Measurements from ENCODE around the gene PLXNA4. TPM values are rescaled to one million over a fixed set of nuclear protein-coding genes. Genes with fewer than 3 reads are reported as not detected.

Gene PLXNA4
- total and polyA plus RNA-seq, 2 experiments from 2014 or later, result 0.08 to 0.80 TPM

DNA sequence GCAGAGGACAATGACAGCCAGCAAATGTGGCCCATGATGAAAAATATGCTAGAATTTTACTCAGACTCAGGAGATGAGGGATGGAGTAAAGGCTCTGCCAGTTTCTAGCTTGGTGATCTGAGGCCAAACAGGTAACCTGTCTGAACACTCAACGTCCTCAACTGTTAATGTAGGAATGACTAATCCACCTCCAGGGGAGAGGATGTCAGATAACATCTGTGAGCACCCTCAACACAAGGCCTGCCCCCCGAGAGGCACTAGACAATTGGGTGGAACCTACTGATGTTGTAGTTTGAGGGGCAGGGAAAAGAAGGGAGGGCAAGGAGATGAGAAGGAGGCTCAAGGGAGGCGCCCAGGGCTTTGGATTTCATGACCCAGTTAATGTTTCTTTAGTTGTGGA is 445.1 kb downstream of the PLXNA4 start (continued):
- TF ChIP-seq, protein P1, sequence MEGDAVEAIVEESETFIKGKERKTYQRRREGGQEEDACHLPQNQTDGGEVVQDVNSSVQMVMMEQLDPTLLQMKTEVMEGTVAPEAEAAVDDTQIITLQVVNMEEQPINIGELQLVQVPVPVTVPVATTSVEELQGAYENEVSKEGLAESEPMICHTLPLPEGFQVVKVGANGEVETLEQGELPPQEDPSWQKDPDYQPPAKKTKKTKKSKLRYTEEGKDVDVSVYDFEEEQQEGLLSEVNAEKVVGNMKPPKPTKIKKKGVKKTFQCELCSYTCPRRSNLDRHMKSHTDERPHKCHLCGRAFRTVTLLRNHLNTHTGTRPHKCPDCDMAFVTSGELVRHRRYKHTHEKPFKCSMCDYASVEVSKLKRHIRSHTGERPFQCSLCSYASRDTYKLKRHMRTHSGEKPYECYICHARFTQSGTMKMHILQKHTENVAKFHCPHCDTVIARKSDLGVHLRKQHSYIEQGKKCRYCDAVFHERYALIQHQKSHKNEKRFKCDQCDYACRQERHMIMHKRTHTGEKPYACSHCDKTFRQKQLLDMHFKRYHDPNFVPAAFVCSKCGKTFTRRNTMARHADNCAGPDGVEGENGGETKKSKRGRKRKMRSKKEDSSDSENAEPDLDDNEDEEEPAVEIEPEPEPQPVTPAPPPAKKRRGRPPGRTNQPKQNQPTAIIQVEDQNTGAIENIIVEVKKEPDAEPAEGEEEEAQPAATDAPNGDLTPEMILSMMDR (conservative IDR thresholded peaks at IDR 0.05; ENCODE audit: low read depth in 2 of 2), result no peak
- TF ChIP-seq STAT1 (IDR thresholded peaks at IDR 0.05; ENCODE audit: unreplicated experiment), result no peak

DNA sequence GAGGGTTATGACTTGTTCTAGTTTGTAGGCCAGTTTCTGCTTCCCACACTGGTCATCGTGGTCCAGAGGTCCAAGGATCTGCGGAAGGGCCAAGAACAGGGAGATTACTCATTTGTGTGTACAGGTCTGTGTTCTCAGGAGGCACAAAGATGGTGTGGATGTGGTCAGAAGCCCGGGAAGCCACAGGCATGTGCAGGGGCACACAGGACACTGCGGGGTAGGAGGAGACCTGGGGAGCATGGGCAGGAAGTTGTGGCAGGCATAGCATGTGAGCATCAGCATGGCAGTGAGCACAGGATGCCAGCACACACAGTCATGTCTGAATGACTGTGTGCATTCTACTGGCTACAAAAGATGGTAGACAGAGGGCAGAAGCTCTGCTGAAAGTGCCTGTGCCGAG is 445.8 kb downstream of the PLXNA4 start:
- Mint-ChIP-seq H3K4me3 (no peak overlapping the region), H3K9me3 (peaks cover 23% of the 10 kb centered on the region), H3K27ac (no peak overlapping the region), H3K27me3 (ENCODE audit: insufficient read depth, low read depth, poor library complexity) (peaks cover 7% of the 10 kb centered on the region), H3K4me1 (peaks cover 13% of the 10 kb centered on the region), H3K36me3 (ENCODE audit: low read depth) (peaks cover 20% of the 10 kb centered on the region)
- no peak overlapping the region for H2AFZ ChIP-seq
- H3K4me3 ChIP-seq, result no peak overlapping the region
- H3K9me2 ChIP-seq (ENCODE audit: insufficient read depth), result 0 out of 2 replicates have a peak, but pooled peaks cover 5% of the 10 kb centered on the region
- no peaks in the 10 kb centered on the region for H4K20me1 ChIP-seq (replicated peaks; ENCODE audit: insufficient read depth)
- no peak overlapping the region for H3K4me2 ChIP-seq
- no peaks in the 10 kb centered on the region; the same call in 1 of the 2 replicates for H3K4me1 ChIP-seq (ENCODE audit: insufficient read depth)
- H3K27me3 ChIP-seq (ENCODE audit: insufficient read depth), result no peaks in the 10 kb centered on the region
- no peak overlapping the region for H3K27ac ChIP-seq (ENCODE audit: low read depth)
- H3K79me2 ChIP-seq (replicated peaks; ENCODE audit: insufficient read depth), result no peaks in the 10 kb centered on the region
- ATAC-seq (no peak), DNase-seq (ENCODE audit: low spot score) (no peak)
- H3K36me3 ChIP-seq (ENCODE audit: insufficient read depth), result no peaks in the 10 kb centered on the region
- H3F3A ChIP-seq (replicated peaks; ENCODE audit: low read depth), result no peaks in the 10 kb centered on the region
- TF ChIP-seq POLR2AphosphoS5 (IDR thresholded peaks at IDR 0.05; ENCODE audit: low read depth), result no peak
- TF ChIP-seq, protein P2, sequence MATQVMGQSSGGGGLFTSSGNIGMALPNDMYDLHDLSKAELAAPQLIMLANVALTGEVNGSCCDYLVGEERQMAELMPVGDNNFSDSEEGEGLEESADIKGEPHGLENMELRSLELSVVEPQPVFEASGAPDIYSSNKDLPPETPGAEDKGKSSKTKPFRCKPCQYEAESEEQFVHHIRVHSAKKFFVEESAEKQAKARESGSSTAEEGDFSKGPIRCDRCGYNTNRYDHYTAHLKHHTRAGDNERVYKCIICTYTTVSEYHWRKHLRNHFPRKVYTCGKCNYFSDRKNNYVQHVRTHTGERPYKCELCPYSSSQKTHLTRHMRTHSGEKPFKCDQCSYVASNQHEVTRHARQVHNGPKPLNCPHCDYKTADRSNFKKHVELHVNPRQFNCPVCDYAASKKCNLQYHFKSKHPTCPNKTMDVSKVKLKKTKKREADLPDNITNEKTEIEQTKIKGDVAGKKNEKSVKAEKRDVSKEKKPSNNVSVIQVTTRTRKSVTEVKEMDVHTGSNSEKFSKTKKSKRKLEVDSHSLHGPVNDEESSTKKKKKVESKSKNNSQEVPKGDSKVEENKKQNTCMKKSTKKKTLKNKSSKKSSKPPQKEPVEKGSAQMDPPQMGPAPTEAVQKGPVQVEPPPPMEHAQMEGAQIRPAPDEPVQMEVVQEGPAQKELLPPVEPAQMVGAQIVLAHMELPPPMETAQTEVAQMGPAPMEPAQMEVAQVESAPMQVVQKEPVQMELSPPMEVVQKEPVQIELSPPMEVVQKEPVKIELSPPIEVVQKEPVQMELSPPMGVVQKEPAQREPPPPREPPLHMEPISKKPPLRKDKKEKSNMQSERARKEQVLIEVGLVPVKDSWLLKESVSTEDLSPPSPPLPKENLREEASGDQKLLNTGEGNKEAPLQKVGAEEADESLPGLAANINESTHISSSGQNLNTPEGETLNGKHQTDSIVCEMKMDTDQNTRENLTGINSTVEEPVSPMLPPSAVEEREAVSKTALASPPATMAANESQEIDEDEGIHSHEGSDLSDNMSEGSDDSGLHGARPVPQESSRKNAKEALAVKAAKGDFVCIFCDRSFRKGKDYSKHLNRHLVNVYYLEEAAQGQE (IDR thresholded peaks at IDR 0.05; ENCODE audit: unreplicated experiment), result no peak
- TF ChIP-seq, protein P3, sequence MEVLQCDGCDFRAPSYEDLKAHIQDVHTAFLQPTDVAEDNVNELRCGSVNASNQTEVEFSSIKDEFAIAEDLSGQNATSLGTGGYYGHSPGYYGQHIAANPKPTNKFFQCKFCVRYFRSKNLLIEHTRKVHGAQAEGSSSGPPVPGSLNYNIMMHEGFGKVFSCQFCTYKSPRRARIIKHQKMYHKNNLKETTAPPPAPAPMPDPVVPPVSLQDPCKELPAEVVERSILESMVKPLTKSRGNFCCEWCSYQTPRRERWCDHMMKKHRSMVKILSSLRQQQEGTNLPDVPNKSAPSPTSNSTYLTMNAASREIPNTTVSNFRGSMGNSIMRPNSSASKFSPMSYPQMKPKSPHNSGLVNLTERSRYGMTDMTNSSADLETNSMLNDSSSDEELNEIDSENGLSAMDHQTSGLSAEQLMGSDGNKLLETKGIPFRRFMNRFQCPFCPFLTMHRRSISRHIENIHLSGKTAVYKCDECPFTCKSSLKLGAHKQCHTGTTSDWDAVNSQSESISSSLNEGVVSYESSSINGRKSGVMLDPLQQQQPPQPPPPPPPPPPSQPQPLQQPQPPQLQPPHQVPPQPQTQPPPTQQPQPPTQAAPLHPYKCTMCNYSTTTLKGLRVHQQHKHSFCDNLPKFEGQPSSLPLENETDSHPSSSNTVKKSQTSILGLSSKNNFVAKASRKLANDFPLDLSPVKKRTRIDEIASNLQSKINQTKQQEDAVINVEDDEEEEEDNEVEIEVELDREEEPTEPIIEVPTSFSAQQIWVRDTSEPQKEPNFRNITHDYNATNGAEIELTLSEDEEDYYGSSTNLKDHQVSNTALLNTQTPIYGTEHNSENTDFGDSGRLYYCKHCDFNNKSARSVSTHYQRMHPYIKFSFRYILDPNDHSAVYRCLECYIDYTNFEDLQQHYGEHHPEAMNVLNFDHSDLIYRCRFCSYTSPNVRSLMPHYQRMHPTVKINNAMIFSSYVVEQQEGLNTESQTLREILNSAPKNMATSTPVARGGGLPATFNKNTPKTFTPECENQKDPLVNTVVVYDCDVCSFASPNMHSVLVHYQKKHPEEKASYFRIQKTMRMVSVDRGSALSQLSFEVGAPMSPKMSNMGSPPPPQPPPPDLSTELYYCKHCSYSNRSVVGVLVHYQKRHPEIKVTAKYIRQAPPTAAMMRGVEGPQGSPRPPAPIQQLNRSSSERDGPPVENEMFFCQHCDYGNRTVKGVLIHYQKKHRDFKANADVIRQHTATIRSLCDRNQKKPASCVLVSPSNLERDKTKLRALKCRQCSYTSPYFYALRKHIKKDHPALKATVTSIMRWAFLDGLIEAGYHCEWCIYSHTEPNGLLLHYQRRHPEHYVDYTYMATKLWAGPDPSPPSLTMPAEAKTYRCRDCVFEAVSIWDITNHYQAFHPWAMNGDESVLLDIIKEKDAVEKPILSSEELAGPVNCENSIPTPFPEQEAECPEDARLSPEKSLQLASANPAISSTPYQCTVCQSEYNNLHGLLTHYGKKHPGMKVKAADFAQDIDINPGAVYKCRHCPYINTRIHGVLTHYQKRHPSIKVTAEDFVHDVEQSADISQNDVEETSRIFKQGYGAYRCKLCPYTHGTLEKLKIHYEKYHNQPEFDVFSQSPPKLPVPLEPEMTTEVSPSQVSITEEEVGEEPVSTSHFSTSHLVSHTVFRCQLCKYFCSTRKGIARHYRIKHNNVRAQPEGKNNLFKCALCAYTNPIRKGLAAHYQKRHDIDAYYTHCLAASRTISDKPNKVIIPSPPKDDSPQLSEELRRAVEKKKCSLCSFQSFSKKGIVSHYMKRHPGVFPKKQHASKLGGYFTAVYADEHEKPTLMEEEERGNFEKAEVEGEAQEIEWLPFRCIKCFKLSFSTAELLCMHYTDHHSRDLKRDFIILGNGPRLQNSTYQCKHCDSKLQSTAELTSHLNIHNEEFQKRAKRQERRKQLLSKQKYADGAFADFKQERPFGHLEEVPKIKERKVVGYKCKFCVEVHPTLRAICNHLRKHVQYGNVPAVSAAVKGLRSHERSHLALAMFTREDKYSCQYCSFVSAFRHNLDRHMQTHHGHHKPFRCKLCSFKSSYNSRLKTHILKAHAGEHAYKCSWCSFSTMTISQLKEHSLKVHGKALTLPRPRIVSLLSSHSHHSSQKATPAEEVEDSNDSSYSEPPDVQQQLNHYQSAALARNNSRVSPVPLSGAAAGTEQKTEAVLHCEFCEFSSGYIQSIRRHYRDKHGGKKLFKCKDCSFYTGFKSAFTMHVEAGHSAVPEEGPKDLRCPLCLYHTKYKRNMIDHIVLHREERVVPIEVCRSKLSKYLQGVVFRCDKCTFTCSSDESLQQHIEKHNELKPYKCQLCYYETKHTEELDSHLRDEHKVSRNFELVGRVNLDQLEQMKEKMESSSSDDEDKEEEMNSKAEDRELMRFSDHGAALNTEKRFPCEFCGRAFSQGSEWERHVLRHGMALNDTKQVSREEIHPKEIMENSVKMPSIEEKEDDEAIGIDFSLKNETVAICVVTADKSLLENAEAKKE (CRISPR knock-in tag; IDR thresholded peaks at IDR 0.05), result no peak
- TF ChIP-seq ZNF331 (CRISPR knock-in tag; IDR thresholded peaks at IDR 0.05; ENCODE audit: low read depth), result no peak
- no peak for TF ChIP-seq CREB1 (CRISPR knock-in tag; IDR thresholded peaks at IDR 0.05; ENCODE audit: low read depth)
- TF ChIP-seq EZH2phosphoT487 (IDR thresholded peaks at IDR 0.05; ENCODE audit: unreplicated experiment), result no peak
- no peak for TF ChIP-seq ZNF114 (CRISPR knock-in tag; IDR thresholded peaks at IDR 0.05)
- no peak for TF ChIP-seq NANOG (IDR thresholded peaks at IDR 0.05; ENCODE audit: borderline replicate concordance)
- TF ChIP-seq JUNB (IDR thresholded peaks at IDR 0.05; ENCODE audit: unreplicated experiment), result no peak
- TF ChIP-seq STAT1 (IDR thresholded peaks at IDR 0.05; ENCODE audit: unreplicated experiment), result no peak
- TF ChIP-seq, protein P4, sequence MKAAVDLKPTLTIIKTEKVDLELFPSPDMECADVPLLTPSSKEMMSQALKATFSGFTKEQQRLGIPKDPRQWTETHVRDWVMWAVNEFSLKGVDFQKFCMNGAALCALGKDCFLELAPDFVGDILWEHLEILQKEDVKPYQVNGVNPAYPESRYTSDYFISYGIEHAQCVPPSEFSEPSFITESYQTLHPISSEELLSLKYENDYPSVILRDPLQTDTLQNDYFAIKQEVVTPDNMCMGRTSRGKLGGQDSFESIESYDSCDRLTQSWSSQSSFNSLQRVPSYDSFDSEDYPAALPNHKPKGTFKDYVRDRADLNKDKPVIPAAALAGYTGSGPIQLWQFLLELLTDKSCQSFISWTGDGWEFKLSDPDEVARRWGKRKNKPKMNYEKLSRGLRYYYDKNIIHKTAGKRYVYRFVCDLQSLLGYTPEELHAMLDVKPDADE (IDR thresholded peaks at IDR 0.05), result no peak

All from GM23338 (cell line).